ENCODE results near the gene DYNC1LI1. TPM values are rescaled to one million over a fixed set of nuclear protein-coding genes. Genes with fewer than 3 reads are reported as not detected.

Gene DYNC1LI1
- total and polyA plus RNA-seq, 2 experiments from 2014 or later = 40.8 to 56.4 TPM

DNA sequence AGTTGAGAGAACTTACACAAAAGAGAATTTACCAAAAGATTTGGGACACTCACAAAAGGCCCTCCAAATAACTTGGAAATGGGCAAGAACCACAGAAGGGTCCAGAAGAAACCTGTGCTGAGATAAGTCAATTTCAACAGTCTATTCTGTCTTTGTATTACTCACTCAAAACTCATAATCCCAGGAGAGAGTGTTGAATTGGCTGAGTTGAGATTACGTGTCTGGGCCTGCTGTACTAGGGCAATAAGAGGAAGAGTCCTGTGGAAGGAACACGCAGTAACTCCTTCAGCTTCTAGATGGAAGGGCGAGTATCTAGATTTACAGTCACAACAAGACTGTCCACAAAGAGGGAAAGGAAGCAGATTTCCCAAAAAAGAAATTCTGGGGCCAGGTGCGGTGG, 42.5 kb upstream of the DYNC1LI1 start:
- Histone ChIP-seq H3K4me1 (ENCODE audit: insufficient read depth) (no peaks in the 10 kb centered on the region), H3K27me3 (no peaks in the 10 kb centered on the region), H2AFZ (no peak overlapping the region), H3K27ac (no peak overlapping the region), H3K9me3 (ENCODE audit: low read depth) (no peaks in the 10 kb centered on the region), H4K20me1 (ENCODE audit: insufficient read depth, poor library complexity, severe bottlenecking) (no peaks in the 10 kb centered on the region), H3K4me3 (no peak overlapping the region), H3K79me2 (no peaks in the 10 kb centered on the region), H3K4me2 (no peak overlapping the region), H3K9me2 (replicated peaks; ENCODE audit: insufficient read depth) (no peaks in the 10 kb centered on the region), H3K36me3 (replicated peaks; ENCODE audit: insufficient read depth, low read depth) (no peaks in the 10 kb centered on the region)
- 96% methylated on average over 4 of the region's 4 CpGs for WGBS (ENCODE audit: low lambda C conversion rate, missing lambda C conversion rate)
- DNase-seq (ENCODE audit: low spot score) = no peak
- TF ChIP-seq, protein P1, sequence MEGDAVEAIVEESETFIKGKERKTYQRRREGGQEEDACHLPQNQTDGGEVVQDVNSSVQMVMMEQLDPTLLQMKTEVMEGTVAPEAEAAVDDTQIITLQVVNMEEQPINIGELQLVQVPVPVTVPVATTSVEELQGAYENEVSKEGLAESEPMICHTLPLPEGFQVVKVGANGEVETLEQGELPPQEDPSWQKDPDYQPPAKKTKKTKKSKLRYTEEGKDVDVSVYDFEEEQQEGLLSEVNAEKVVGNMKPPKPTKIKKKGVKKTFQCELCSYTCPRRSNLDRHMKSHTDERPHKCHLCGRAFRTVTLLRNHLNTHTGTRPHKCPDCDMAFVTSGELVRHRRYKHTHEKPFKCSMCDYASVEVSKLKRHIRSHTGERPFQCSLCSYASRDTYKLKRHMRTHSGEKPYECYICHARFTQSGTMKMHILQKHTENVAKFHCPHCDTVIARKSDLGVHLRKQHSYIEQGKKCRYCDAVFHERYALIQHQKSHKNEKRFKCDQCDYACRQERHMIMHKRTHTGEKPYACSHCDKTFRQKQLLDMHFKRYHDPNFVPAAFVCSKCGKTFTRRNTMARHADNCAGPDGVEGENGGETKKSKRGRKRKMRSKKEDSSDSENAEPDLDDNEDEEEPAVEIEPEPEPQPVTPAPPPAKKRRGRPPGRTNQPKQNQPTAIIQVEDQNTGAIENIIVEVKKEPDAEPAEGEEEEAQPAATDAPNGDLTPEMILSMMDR (IDR thresholded peaks at IDR 0.05; ENCODE audit: poor library complexity) = no peak
- TF ChIP-seq EZH2phosphoT487 (IDR thresholded peaks at IDR 0.05; ENCODE audit: low read depth, severe bottlenecking, unreplicated experiment) = no peak
- TF ChIP-seq EZH2 (IDR thresholded peaks at IDR 0.05; ENCODE audit: borderline replicate concordance) = no peak

GRCh38 chr3:32612547-32612946, 41.9 kb upstream of the DYNC1LI1 start:
- H2AFZ ChIP-seq = no peak overlapping the region
- no peaks in the 10 kb centered on the region for H3K27me3 ChIP-seq
- TF ChIP-seq, protein P1 (IDR thresholded peaks at IDR 0.05; ENCODE audit: poor library complexity) = no peak
- TF ChIP-seq EZH2 (IDR thresholded peaks at IDR 0.05; ENCODE audit: borderline replicate concordance) = no peak
- TF ChIP-seq EZH2phosphoT487 (IDR thresholded peaks at IDR 0.05; ENCODE audit: low read depth, severe bottlenecking, unreplicated experiment) = no peak
- H3K4me1 ChIP-seq (ENCODE audit: insufficient read depth) = no peaks in the 10 kb centered on the region
- H3K4me2 ChIP-seq = no peak overlapping the region
- no peaks in the 10 kb centered on the region for H3K36me3 ChIP-seq (replicated peaks; ENCODE audit: insufficient read depth, low read depth)
- no peaks in the 10 kb centered on the region for H3K9me2 ChIP-seq (replicated peaks; ENCODE audit: insufficient read depth)
- no peak overlapping the region for H3K4me3 ChIP-seq
- no peaks in the 10 kb centered on the region for H3K9me3 ChIP-seq (ENCODE audit: low read depth)
- H3K27ac ChIP-seq = no peak overlapping the region
- DNase-seq (ENCODE audit: low spot score) = no peak
- no peaks in the 10 kb centered on the region for H3K79me2 ChIP-seq
- no peaks in the 10 kb centered on the region for H4K20me1 ChIP-seq (ENCODE audit: insufficient read depth, poor library complexity, severe bottlenecking)
- 90% methylated on average over 1 of the region's 1 CpG for WGBS (ENCODE audit: low lambda C conversion rate, missing lambda C conversion rate)

DNA sequence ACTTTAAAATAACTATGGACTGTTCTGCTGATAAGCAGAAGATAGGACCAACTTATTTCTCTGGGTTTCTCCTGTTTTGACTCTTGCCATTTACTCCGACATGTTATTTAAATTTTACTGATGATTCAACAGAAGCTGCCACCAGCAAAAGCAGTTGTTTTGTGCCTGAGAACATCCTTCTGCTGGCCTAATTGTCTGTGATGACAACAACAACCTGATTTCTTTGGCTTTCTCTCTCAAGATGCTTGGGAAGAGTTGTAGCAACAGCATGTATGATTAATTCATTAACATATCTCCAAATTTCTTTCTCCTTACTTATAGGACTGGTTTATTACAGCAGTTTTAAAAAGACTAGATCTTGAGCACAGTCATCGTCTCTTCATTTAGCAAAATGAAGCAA, 36.9 kb upstream of the DYNC1LI1 start:
- H3K9me2 ChIP-seq (replicated peaks; ENCODE audit: insufficient read depth) = no peaks in the 10 kb centered on the region
- H4K20me1 ChIP-seq (ENCODE audit: insufficient read depth, poor library complexity, severe bottlenecking) = no peaks in the 10 kb centered on the region
- no peaks in the 10 kb centered on the region for H3K27me3 ChIP-seq
- H3K4me2 ChIP-seq = no peak overlapping the region
- H3K4me3 ChIP-seq = no peak overlapping the region
- no peaks in the 10 kb centered on the region for H3K36me3 ChIP-seq (replicated peaks; ENCODE audit: insufficient read depth, low read depth)
- H3K4me1 ChIP-seq (ENCODE audit: insufficient read depth) = no peaks in the 10 kb centered on the region
- no peak overlapping the region for H3K27ac ChIP-seq
- TF ChIP-seq EZH2phosphoT487 (IDR thresholded peaks at IDR 0.05; ENCODE audit: low read depth, severe bottlenecking, unreplicated experiment) = no peak
- TF ChIP-seq, protein P1 (IDR thresholded peaks at IDR 0.05; ENCODE audit: poor library complexity) = no peak
- no peak for TF ChIP-seq EZH2 (IDR thresholded peaks at IDR 0.05; ENCODE audit: borderline replicate concordance)
- no peak overlapping the region for H2AFZ ChIP-seq
- no peaks in the 10 kb centered on the region for H3K79me2 ChIP-seq
- H3K9me3 ChIP-seq (ENCODE audit: low read depth) = no peaks in the 10 kb centered on the region
- no peak for DNase-seq (ENCODE audit: low spot score)
- 87% methylated on average over 2 of the region's 2 CpGs for WGBS (ENCODE audit: low lambda C conversion rate, missing lambda C conversion rate)

DNA sequence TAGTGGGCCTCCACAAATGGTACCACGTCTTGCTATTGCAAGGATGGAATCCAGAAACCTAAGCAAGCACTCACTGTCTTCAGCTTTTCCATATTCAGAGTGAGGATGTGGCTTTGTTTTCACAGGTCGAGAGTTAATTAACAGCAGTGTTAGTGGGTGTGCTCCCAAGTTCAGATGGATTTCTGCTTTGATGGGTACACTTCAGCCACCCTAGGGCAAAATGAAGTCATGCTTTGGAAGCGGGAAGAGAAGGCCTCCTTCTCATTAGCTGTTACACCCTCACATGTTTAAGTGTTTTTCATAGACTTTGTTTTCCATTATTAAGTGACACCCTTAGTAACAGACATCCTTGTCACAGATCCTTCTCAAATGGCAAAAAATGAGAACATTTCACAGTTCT, 36.3 kb upstream of the DYNC1LI1 start:
- H2AFZ ChIP-seq = no peak overlapping the region
- H3K27me3 ChIP-seq = no peaks in the 10 kb centered on the region
- WGBS (ENCODE audit: low lambda C conversion rate, missing lambda C conversion rate) = 79% methylated on average over 3 of the region's 3 CpGs
- H3K4me1 ChIP-seq (ENCODE audit: insufficient read depth) = no peaks in the 10 kb centered on the region
- no peak overlapping the region for H3K27ac ChIP-seq
- H3K79me2 ChIP-seq = no peaks in the 10 kb centered on the region
- DNase-seq (ENCODE audit: low spot score) = no peak
- H3K9me2 ChIP-seq (replicated peaks; ENCODE audit: insufficient read depth) = no peaks in the 10 kb centered on the region
- H3K36me3 ChIP-seq (replicated peaks; ENCODE audit: insufficient read depth, low read depth) = no peaks in the 10 kb centered on the region
- no peaks in the 10 kb centered on the region for H3K9me3 ChIP-seq (ENCODE audit: low read depth)
- TF ChIP-seq EZH2 (IDR thresholded peaks at IDR 0.05; ENCODE audit: borderline replicate concordance) (no peak), EZH2phosphoT487 (IDR thresholded peaks at IDR 0.05; ENCODE audit: low read depth, severe bottlenecking, unreplicated experiment) (no peak)
- TF ChIP-seq, protein P1 (IDR thresholded peaks at IDR 0.05; ENCODE audit: poor library complexity) = no peak
- H3K4me3 ChIP-seq = no peak overlapping the region
- no peak overlapping the region for H3K4me2 ChIP-seq
- H4K20me1 ChIP-seq (ENCODE audit: insufficient read depth, poor library complexity, severe bottlenecking) = no peaks in the 10 kb centered on the region

Data from hepatocyte (in vitro differentiated cells).